ENCODE measurements around the gene NFIB.

Gene NFIB

DNA sequence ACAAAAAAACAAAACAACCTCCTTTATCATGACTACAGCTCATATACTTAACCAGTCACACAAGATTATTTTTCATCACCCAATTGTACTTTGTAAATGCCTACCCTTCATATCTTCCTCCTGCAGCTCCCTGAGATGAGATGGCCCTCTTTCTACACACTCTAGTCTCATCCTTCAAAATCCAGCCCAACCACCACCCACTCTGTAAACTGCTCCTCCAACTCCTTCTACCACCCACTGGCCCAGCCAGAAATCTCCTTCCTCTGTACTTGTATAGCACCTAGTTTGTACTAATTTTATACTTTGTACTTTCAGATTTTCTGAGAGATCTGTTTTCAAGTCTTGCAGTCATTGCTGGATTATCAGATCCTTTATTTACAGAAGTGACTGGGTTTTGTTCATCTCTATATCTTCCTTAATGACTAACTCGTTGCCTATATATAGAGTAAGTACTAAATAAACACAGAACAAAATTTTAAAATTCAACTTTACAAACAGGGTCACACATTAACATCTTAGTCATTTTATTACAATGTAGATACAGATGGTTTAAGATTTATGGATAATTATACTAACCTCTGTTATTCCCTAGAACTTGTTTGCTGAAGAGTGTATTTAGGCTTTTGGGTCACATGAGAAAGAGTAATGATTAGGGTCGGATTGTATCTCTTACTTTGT lies 155.7 kb downstream of the NFIB start:
- H3K4me3 ChIP-seq (ENCODE audit: low read depth, low read length): no peak overlapping the region
- TF ChIP-seq, protein P1, sequence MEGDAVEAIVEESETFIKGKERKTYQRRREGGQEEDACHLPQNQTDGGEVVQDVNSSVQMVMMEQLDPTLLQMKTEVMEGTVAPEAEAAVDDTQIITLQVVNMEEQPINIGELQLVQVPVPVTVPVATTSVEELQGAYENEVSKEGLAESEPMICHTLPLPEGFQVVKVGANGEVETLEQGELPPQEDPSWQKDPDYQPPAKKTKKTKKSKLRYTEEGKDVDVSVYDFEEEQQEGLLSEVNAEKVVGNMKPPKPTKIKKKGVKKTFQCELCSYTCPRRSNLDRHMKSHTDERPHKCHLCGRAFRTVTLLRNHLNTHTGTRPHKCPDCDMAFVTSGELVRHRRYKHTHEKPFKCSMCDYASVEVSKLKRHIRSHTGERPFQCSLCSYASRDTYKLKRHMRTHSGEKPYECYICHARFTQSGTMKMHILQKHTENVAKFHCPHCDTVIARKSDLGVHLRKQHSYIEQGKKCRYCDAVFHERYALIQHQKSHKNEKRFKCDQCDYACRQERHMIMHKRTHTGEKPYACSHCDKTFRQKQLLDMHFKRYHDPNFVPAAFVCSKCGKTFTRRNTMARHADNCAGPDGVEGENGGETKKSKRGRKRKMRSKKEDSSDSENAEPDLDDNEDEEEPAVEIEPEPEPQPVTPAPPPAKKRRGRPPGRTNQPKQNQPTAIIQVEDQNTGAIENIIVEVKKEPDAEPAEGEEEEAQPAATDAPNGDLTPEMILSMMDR (IDR thresholded peaks at IDR 0.05; ENCODE audit: low read depth, low read length, missing control alignments): no peak
- no peak for DNase-seq (ENCODE audit: low read depth)
- in situ Hi-C loops (cut with HindIII; ENCODE audit: low sequenced_read_pairs): no loop called here

DNA sequence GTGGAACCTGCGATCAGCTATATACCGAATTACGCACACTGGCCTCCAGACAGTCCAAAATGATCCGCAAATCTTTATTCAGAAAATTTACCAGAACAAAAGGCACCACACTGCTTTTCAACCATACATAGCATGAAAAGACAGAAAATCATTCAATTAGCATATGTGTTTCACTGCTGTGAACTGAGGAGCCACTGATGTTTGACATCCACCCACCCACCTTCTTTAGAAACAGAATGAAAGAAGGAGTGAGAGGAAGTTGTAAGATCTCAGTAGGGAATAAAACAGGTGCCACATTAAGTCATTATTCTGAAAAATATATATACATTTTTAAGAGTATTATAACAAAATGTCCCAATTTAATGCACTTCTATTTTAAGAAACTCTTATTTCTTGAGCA lies 156.8 kb downstream of the NFIB start:
- no peak for DNase-seq (ENCODE audit: low read depth)
- in situ Hi-C loops (cut with HindIII; ENCODE audit: low sequenced_read_pairs): no loop called here
- TF ChIP-seq, protein P1 (IDR thresholded peaks at IDR 0.05; ENCODE audit: low read depth, low read length, missing control alignments): no peak
- no peak overlapping the region for H3K4me3 ChIP-seq (ENCODE audit: low read depth, low read length)

DNA sequence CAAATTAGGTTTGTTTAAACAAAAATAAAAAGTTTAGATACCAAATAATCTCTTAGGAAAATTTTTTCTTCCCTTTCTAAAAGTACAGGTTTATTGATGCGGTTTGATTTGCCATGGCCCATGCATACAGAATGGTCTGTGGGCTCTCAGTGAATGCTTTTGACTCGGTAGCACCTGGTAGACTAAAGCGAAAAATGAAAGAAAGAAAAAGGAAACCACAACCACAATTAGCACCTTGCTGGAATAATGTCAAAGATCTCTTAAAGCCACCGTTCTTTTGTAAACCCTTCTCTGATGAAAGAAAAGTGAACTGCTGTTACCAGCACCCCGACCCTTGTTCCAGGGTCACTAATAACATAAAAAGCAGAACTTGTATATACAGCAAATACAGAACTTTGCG lies 157.9 kb downstream of the NFIB start:
- no peak overlapping the region for H3K4me3 ChIP-seq (ENCODE audit: low read depth, low read length)
- TF ChIP-seq, protein P1 (IDR thresholded peaks at IDR 0.05; ENCODE audit: low read depth, low read length, missing control alignments): no peak
- in situ Hi-C loops (cut with HindIII; ENCODE audit: low sequenced_read_pairs): no loop called here
- no peak for DNase-seq (ENCODE audit: low read depth)

DNA sequence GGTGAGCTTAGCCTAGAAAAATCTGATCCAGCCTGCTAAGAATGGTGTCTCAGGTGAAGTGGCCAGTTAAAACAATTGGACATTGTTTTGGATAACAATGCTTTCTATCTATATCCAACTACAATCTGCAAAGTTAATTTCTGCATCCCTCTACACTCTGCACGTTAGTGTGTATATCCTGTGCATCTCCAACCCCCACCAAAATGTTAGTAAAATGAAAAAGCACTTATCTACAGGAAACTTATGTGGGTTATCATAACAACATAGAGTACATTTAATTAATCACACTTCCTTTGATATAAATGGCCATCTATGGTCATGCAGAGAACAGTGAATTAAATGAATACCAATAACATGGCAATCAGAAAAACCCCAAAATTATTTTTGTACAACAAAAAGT lies 158.7 kb downstream of the NFIB start:
- in situ Hi-C loops (cut with HindIII; ENCODE audit: low sequenced_read_pairs): no loop called here
- TF ChIP-seq, protein P1 (IDR thresholded peaks at IDR 0.05; ENCODE audit: low read depth, low read length, missing control alignments): no peak
- DNase-seq (ENCODE audit: low read depth): no peak
- H3K4me3 ChIP-seq (ENCODE audit: low read depth, low read length): no peak overlapping the region

DNA sequence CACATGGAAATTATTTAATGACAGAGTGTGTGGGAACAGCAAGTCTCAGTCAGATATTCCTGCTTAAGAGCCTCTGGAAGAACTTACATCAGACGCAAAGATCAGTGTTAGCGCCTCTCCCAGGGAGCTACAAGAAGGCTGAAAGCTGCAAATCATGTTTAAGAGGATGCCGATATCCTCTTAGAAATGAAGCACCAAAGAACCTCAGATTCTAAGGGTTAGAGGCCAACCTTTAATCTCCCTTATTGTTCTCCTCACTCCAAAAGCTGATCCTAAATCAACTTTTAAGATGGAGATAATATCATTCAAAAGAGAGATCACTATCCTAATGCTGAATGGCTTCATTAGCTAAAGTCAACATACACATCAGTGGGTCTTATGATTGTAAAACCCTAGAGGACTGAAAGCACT lies 160.6 kb downstream of the NFIB start:
- no peak for DNase-seq (ENCODE audit: low read depth)
- no peak overlapping the region for H3K4me3 ChIP-seq (ENCODE audit: low read depth, low read length)
- TF ChIP-seq, protein P1 (IDR thresholded peaks at IDR 0.05; ENCODE audit: low read depth, low read length, missing control alignments): no peak
- in situ Hi-C loops (cut with HindIII; ENCODE audit: low sequenced_read_pairs): no loop called here

DNA sequence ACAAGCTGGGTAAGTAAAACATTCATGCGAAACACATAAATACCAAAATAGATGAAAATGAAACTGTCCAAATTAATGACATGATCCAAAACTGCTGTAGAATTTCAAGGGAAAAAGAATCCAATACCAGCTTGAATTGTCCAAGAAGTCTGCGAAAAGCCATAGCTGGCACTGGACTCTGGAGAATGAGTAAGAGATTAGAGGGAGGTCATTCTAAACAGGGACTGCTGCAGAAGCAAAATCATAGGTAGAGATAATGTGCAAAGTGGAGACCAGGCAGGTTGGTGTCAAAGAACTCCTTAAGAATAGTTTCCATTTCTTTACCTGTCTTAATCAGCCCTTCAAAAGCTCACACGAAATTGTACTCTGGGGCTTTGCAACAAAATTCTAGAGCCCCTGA lies 162.5 kb downstream of the NFIB start:
- TF ChIP-seq, protein P1 (IDR thresholded peaks at IDR 0.05; ENCODE audit: low read depth, low read length, missing control alignments): no peak
- in situ Hi-C loops (cut with HindIII; ENCODE audit: low sequenced_read_pairs): no loop called here
- H3K4me3 ChIP-seq (ENCODE audit: low read depth, low read length): no peak overlapping the region
- DNase-seq (ENCODE audit: low read depth): no peak

All from astrocyte of the cerebellum (primary cell).